Thyroid gland (tissue), 4 donors: Measurements from ENCODE around the gene CDC42EP1.

ENCODE experiments used
- CTCF ChIP-seq, 6 experiments: fragments of 200-600 bp in 3 of 6; fragments of 450-650 bp in 3 of 6; sonication (generic) in 3 of 6; IDR thresholded peaks; one replicate each; pipeline ENCODE4 v1.5.1; 2016 to 2019; ENCODE audit warnings: antibody characterized with exemption in 6 of 6, mild to moderate bottlenecking in 2 of 6, inconsistent platforms in 1 of 6, moderate library complexity in 1 of 6
- POLR2A ChIP-seq, 2 donors: fragments of 450-650 bp; IDR thresholded peaks; one replicate each; pipeline ENCODE4 v1.6.1; 2017; ENCODE audit warnings: antibody characterized with exemption in 2 of 2, mild to moderate bottlenecking in 2 of 2, moderate library complexity in 1 of 2

GRCh38 chr22:37581504-37581903 lies 21.2 kb downstream of the CDC42EP1 start:
- TF ChIP-seq CTCF (IDR thresholded peaks at IDR 0.05) (no peak), POLR2A (IDR thresholded peaks at IDR 0.05) (no peak)
